ENCODE results near the gene F11R. TPM values are rescaled to one million over a fixed set of nuclear protein-coding genes. Genes with fewer than 3 reads are reported as not detected.
A peak's percentile ranks its signal among the peaks of the same experiment; 100 is the strongest.

F11R gene
- total and polyA plus RNA-seq, 2 of the 13 experiments (the other 11 are each of a cell fraction or from before 2014, with no cell fraction given), result 95.8 to 105 TPM

GRCh38 chr1:160961419-160961818 lies 59.5 kb downstream of the F11R start (continued):
- TF ChIP-seq ZKSCAN5 (CRISPR knock-in tag; IDR thresholded peaks at IDR 0.05) (no peak), SP140L (CRISPR knock-in tag; IDR thresholded peaks at IDR 0.05; ENCODE audit: borderline replicate concordance) (no peak), ZNF570 (CRISPR knock-in tag; IDR thresholded peaks at IDR 0.05; ENCODE audit: borderline replicate concordance) (no peak), ELK4 (CRISPR knock-in tag; IDR thresholded peaks at IDR 0.05; ENCODE audit: borderline replicate concordance) (no peak), DBP (CRISPR knock-in tag; IDR thresholded peaks at IDR 0.05; ENCODE audit: not compliant biosample characterization) (no peak), HDAC1 (CRISPR knock-in tag; IDR thresholded peaks at IDR 0.05) (no peak), FOSL1 (CRISPR knock-in tag; IDR thresholded peaks at IDR 0.05; ENCODE audit: borderline replicate concordance) (no peak), SNAPC2 (CRISPR knock-in tag; IDR thresholded peaks at IDR 0.05) (no peak), TBL1XR1 (IDR thresholded peaks at IDR 0.05; ENCODE audit: borderline replicate concordance, low read length, partially characterized antibody) (peak; percentile 52), RXRB (CRISPR knock-in tag; IDR thresholded peaks at IDR 0.05; ENCODE audit: borderline replicate concordance) (peak; percentile 74), KDM1A (CRISPR knock-in tag; IDR thresholded peaks at IDR 0.05) (no peak), ZNF800 (CRISPR knock-in tag; IDR thresholded peaks at IDR 0.05) (no peak), ZNF18 (CRISPR knock-in tag; IDR thresholded peaks at IDR 0.05; ENCODE audit: insufficient replicate concordance) (no peak), ZNF468 (CRISPR knock-in tag; IDR thresholded peaks at IDR 0.05) (no peak), FOSL2 (CRISPR knock-in tag; IDR thresholded peaks at IDR 0.05) (0 out of 2 replicates have a peak, but pooled peaks have one; percentile 15), SP4 (CRISPR knock-in tag; IDR thresholded peaks at IDR 0.05) (no peak), ARID2 (CRISPR knock-in tag; IDR thresholded peaks at IDR 0.05; ENCODE audit: borderline replicate concordance) (no peak), SIX1 (CRISPR knock-in tag; IDR thresholded peaks at IDR 0.05; ENCODE audit: borderline replicate concordance) (peak; percentile 91; the same call in 1 of the 2 replicates), RBFOX2 (IDR thresholded peaks at IDR 0.05; ENCODE audit: low read depth, low read length) (no peak), ZNF136 (CRISPR knock-in tag; IDR thresholded peaks at IDR 0.05; ENCODE audit: low read depth) (no peak), GATAD2A (CRISPR knock-in tag; IDR thresholded peaks at IDR 0.05) (peak; percentile 59), SOX5 (CRISPR knock-in tag; IDR thresholded peaks at IDR 0.05; ENCODE audit: borderline replicate concordance) (peak; percentile 90), MBNL3 (CRISPR knock-in tag; conservative IDR thresholded peaks at IDR 0.05) (no peak), ZBTB8A (CRISPR knock-in tag; IDR thresholded peaks at IDR 0.05; ENCODE audit: borderline replicate concordance, low read depth) (no peak), RXRA (CRISPR knock-in tag; IDR thresholded peaks at IDR 0.05) (peak; percentile 58; the same call in 1 of the 2 replicates), RFXANK (CRISPR knock-in tag; IDR thresholded peaks at IDR 0.05) (no peak), PCBP1 (IDR thresholded peaks at IDR 0.05; ENCODE audit: borderline replicate concordance, low read depth, low read length) (no peak), ZSCAN12 (CRISPR knock-in tag; IDR thresholded peaks at IDR 0.05) (no peak), KDM6A (CRISPR knock-in tag; IDR thresholded peaks at IDR 0.05; ENCODE audit: low read depth) (no peak)

Data from HepG2 (cell line).